Subcutaneous adipose tissue (tissue), 4 donors: ENCODE data around the gene WASF2. TPM values are rescaled to one million over a fixed set of nuclear protein-coding genes. Genes with fewer than 3 reads are reported as not detected.

Experiments
- CTCF ChIP-seq: fragments of 450-650 bp; IDR thresholded peaks from one replicate; pipeline ENCODE4 v1.5.1; 2016; ENCODE audit warnings: low read depth, mild to moderate bottlenecking, control low read depth, antibody characterized with exemption, moderate library complexity
- total RNA-seq, 4 donors: library from RNA; depleted of rRNA; stranded (reverse); fragments of >200 nt; gene quantifications; one replicate each; pipeline ENCODE4 v1.1.0, GENCODE V29; 2016

WASF2 gene
- total RNA-seq: 10 to 100 TPM; 72.8 to 94.9 (median 80.9) TPM

- no peak for TF ChIP-seq CTCF
Measured at GRCh38 chr1:27489973-27490741, at the start of gene WASF2. WASF2 (minus strand) TSS chr1:27490167; CDS start chr1:27428890, 61,277 bp downstream.

- TF ChIP-seq CTCF: no peak
Measured at GRCh38 chr1:27538793-27539192, 48.8 kb upstream of the WASF2 start.

- no peak for TF ChIP-seq CTCF
Measured at GRCh38 chr1:27536767-27537166, 46.8 kb upstream of the WASF2 start.

- no peak for TF ChIP-seq CTCF
Measured at GRCh38 chr1:27536010-27536757, 46.2 kb upstream of the WASF2 start.

GRCh38 chr1:27535386-27535785, 45.4 kb upstream of the WASF2 start:
- TF ChIP-seq CTCF: no peak

- no peak for TF ChIP-seq CTCF
Measured at GRCh38 chr1:27531959-27532685, 42.2 kb upstream of the WASF2 start.

GRCh38 chr1:27530192-27530591, 40.2 kb upstream of the WASF2 start:
- TF ChIP-seq CTCF: no peak
